ENCODE data around the gene TUT7.
A peak's percentile ranks its signal among the peaks of the same experiment; 100 is the strongest.
"Not testable (repeated sequence)": the region's sequence is repeated elsewhere in the genome, so short reads cannot be mapped to it uniquely, and the experiment has no call there.

Gene TUT7

GRCh38 chr9:86354011-86354817 is at the start of gene TUT7:
Gene TUT7 (minus strand): TSS chr9:86354410. CDS start chr9:86353199, 1,211 bp downstream.
- DNase-seq (ENCODE audit: low read depth in 2 of 2), result peak; percentile 86 to 91

GRCh38 chr9:86402591-86402990 is 48.4 kb upstream of the TUT7 start:
- no peak for DNase-seq (ENCODE audit: low read depth in 2 of 2)

GRCh38 chr9:86396412-86396811 is 42.2 kb upstream of the TUT7 start:
- DNase-seq (ENCODE audit: low read depth in 2 of 2), result no peak

- not testable (repeated sequence) for DNase-seq (ENCODE audit: low read depth in 2 of 2)
These were observed 36.0 kb upstream of the TUT7 start for GRCh38 chr9:86390184-86390583.

GRCh38 chr9:86389628-86390027 is 35.4 kb upstream of the TUT7 start:
- no peak for DNase-seq (ENCODE audit: low read depth in 2 of 2)

- no peak for DNase-seq (ENCODE audit: low read depth in 2 of 2)
These were observed 33.2 kb upstream of the TUT7 start for GRCh38 chr9:86387376-86387775.

- DNase-seq (ENCODE audit: low read depth in 2 of 2), result not testable (repeated sequence)
These were observed 28.8 kb upstream of the TUT7 start for GRCh38 chr9:86383000-86383399.

GRCh38 chr9:86376016-86376415 is 21.8 kb upstream of the TUT7 start:
- no peak for DNase-seq (ENCODE audit: low read depth in 2 of 2)

GRCh38 chr9:86369810-86370209 is 15.6 kb upstream of the TUT7 start:
- DNase-seq (ENCODE audit: low read depth in 2 of 2), result no peak

- no peak for DNase-seq (ENCODE audit: low read depth in 2 of 2)
These were observed 14.8 kb upstream of the TUT7 start for GRCh38 chr9:86368871-86369521.

- no peak for DNase-seq (ENCODE audit: low read depth in 2 of 2)
These were observed 7.0 kb upstream of the TUT7 start for GRCh38 chr9:86361176-86361575.

- no peak for DNase-seq (ENCODE audit: low read depth in 2 of 2)
These were observed 5.1 kb upstream of the TUT7 start for GRCh38 chr9:86359151-86359879.

- no peak for DNase-seq (ENCODE audit: low read depth in 2 of 2)
These were observed 3.0 kb upstream of the TUT7 start for GRCh38 chr9:86356871-86357866.

GRCh38 chr9:86355814-86356213 is 1.6 kb upstream of the TUT7 start:
- DNase-seq (ENCODE audit: low read depth in 2 of 2), result no peak

- DNase-seq (ENCODE audit: low read depth in 2 of 2), result no peak
These were observed 654 bp upstream of the TUT7 start for GRCh38 chr9:86354818-86355309.

GRCh38 chr9:86353655-86354010 is 577 bp downstream of the TUT7 start:
- no peak for DNase-seq (ENCODE audit: low read depth in 2 of 2)

- no peak for DNase-seq (ENCODE audit: low read depth in 2 of 2)
These were observed 1.7 kb downstream of the TUT7 start for GRCh38 chr9:86352440-86353077.

- DNase-seq (ENCODE audit: low read depth in 2 of 2), result no peak
These were observed 2.3 kb downstream of the TUT7 start for GRCh38 chr9:86351880-86352279.

GRCh38 chr9:86350006-86350760 is 4.0 kb downstream of the TUT7 start:
- no peak for DNase-seq (ENCODE audit: low read depth in 2 of 2)

GRCh38 chr9:86349271-86349670 is 4.9 kb downstream of the TUT7 start:
- no peak for DNase-seq (ENCODE audit: low read depth in 2 of 2)
